Osteoblast (primary cell): ENCODE data around the gene METTL2B. TPM values are rescaled to one million over a fixed set of nuclear protein-coding genes. Genes with fewer than 3 reads are reported as not detected.
A peak's percentile ranks its signal among the peaks of the same experiment; 100 is the strongest.

Experiments
- DNase-seq: peaks from one replicate; pipeline ENCODE4 v3.0.0; 2011; ENCODE audit warnings: low spot score, mixed read lengths; ENCODE audit not compliant: insufficient read length; ENCODE audit errors: missing footprints
- H2AFZ ChIP-seq: 2 replicates; pipeline ENCODE4 v1.6.0; 2011; ENCODE audit warnings: mild to moderate bottlenecking, low read length
- H3K27ac ChIP-seq: 2 replicates; pipeline ENCODE4 v1.5.1; 2011; ENCODE audit warnings: mild to moderate bottlenecking, low read depth, low read length, moderate library complexity
- H3K27me3 ChIP-seq: 2 replicates; pipeline ENCODE4 v1.6.0; 2012; ENCODE audit warnings: mild to moderate bottlenecking, control low read depth, inconsistent platforms, low read length, moderate library complexity; ENCODE audit not compliant: insufficient read depth
- H3K36me3 ChIP-seq: 2 replicates; pipeline ENCODE4 v1.5.1; 2011; ENCODE audit warnings: mild to moderate bottlenecking, low read length, control low read depth, moderate library complexity; ENCODE audit not compliant: insufficient read depth
- H3K4me1 ChIP-seq: 2 replicates; pipeline ENCODE4 v1.5.1; 2011; ENCODE audit warnings: mild to moderate bottlenecking, low read length, control low read depth, moderate library complexity; ENCODE audit not compliant: insufficient read depth
- H3K4me2 ChIP-seq: 2 replicates; pipeline ENCODE4 v1.6.0; 2011; ENCODE audit warnings: mild to moderate bottlenecking, low read length; ENCODE audit not compliant: insufficient read depth
- H3K4me3 ChIP-seq: fragments of 200-600 bp; sonication (generic); 3 replicates; pipeline ENCODE4 v1.5.1; 2012; ENCODE audit warnings: mild to moderate bottlenecking, low read length, inconsistent platforms; ENCODE audit not compliant: insufficient read depth
- H3K79me2 ChIP-seq: 2 replicates; pipeline ENCODE4 v1.6.0; 2012; ENCODE audit warnings: mild to moderate bottlenecking, low read length, control low read depth, inconsistent platforms; ENCODE audit not compliant: insufficient read depth
- H3K9me3 ChIP-seq: 2 replicates; pipeline ENCODE4 v1.5.1; 2011; ENCODE audit warnings: low read depth, low read length, control low read depth
- H4K20me1 ChIP-seq: 2 replicates; pipeline ENCODE4 v1.6.0; 2012; ENCODE audit warnings: mild to moderate bottlenecking, low read length, control low read depth; ENCODE audit not compliant: insufficient read depth
- CTCF ChIP-seq: IDR thresholded peaks from 2 replicates; pipeline ENCODE4 v1.5.1; 2011; ENCODE audit warnings: mild to moderate bottlenecking, low read depth, low read length, moderate library complexity; ENCODE audit errors: extremely low read depth
- total RNA-seq: library from RNA; depleted of rRNA; stranded (reverse); fragments of >200 nt; gene quantifications from 2 replicates; pipeline ENCODE4 v1.2.3, GENCODE V29; 2012

METTL2B gene
- total RNA-seq, 1 donor, result 30.8 TPM

GRCh38 chr7:128452552-128452951, 24.0 kb upstream of the METTL2B start:
- Histone ChIP-seq H3K27me3 (no peaks in the 10 kb centered on the region), H3K27ac (no peak overlapping the region), H3K4me2 (no peak overlapping the region), H3K36me3 (no peaks in the 10 kb centered on the region), H2AFZ (no peak overlapping the region), H4K20me1 (peaks cover 11% of the 10 kb centered on the region), H3K4me3 (no peak overlapping the region), H3K4me1 (peaks cover 30% of the 10 kb centered on the region), H3K79me2 (peaks cover 18% of the 10 kb centered on the region), H3K9me3 (no peaks in the 10 kb centered on the region)
- no peak for TF ChIP-seq CTCF
- no peak for DNase-seq

- H3K4me2 ChIP-seq, result peak overlapping the region; percentile 99
- peaks cover 16% of the 10 kb centered on the region for H4K20me1 ChIP-seq
- no peaks in the 10 kb centered on the region for H3K9me3 ChIP-seq
- H3K27ac ChIP-seq, result peak overlapping the region; percentile 96
- H3K36me3 ChIP-seq, result peaks cover 7% of the 10 kb centered on the region
- H2AFZ ChIP-seq, result peak overlapping the region; percentile 71
- H3K4me1 ChIP-seq, result peaks cover 35% of the 10 kb centered on the region
- H3K79me2 ChIP-seq, result peaks cover 26% of the 10 kb centered on the region
- peak; percentile 91 for DNase-seq
- no peaks in the 10 kb centered on the region for H3K27me3 ChIP-seq
- peak overlapping the region; percentile 34 for H3K4me3 ChIP-seq
- TF ChIP-seq CTCF, result no peak
Observed at GRCh38 chr7:128453836-128454804, 22.4 kb upstream of the METTL2B start.

GRCh38 chr7:128454808-128455542, 21.6 kb upstream of the METTL2B start:
- peak overlapping the region; percentile 96 for H3K27ac ChIP-seq
- H3K36me3 ChIP-seq, result peaks cover 7% of the 10 kb centered on the region
- TF ChIP-seq CTCF, result no peak
- no peaks in the 10 kb centered on the region for H3K9me3 ChIP-seq
- H4K20me1 ChIP-seq, result peaks cover 24% of the 10 kb centered on the region
- H3K4me3 ChIP-seq, result peak overlapping the region; percentile 97
- DNase-seq, result peak; percentile 85
- peak overlapping the region; percentile 99 for H3K4me2 ChIP-seq
- peaks cover 33% of the 10 kb centered on the region for H3K79me2 ChIP-seq
- peak overlapping the region; percentile 89 for H2AFZ ChIP-seq
- peaks cover 35% of the 10 kb centered on the region for H3K4me1 ChIP-seq
- H3K27me3 ChIP-seq, result no peaks in the 10 kb centered on the region
